ENCODE results near the gene VSTM5.
"Not testable (repeated sequence)": the region's sequence is repeated elsewhere in the genome, so short reads cannot be mapped to it uniquely, and the experiment has no call there.

VSTM5 gene

GRCh38 chr11:93850594-93851018 is at the start of gene VSTM5:
Gene VSTM5, minus strand, starts transcription at chr11:93850618. Its CDS starts 116 bp downstream, at chr11:93850502.
- DNase-seq = no peak

DNA sequence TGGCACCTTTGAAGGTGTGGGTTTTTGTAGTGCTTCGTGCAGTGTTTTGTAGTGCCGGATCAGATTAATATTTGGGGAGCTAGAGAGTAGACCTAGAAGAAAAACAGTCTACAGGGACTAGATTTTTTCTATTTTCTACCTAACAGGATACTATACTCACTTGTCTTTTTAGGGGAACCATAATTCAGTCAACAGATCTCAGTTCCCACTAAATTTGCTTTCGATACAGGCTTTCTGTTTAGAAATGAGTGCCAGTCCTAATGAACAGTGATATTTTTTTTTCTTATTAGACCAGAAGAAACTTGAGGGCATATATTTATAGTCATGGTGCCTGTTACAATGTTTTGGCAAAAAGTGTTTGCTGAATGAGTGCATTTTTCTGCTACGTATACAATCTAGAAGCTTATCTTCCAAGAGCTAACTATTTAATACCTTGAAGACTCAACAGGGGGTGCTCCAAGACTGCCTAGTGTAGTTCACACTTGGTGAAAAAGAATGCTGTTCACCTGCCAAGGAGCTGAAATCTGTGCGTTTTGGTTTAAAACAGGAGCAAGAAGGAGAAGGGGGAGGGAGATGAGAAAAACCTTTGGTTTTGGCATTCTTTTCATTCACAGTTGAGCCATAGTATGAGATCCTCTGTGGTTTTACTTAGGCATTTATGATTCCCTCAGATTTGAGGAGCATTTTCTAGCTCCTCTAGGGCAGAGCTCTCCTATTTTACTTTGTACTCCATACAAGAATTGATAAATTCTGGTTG is 44.9 kb upstream of the VSTM5 start:
- peak; percentile 43 for DNase-seq

DNA sequence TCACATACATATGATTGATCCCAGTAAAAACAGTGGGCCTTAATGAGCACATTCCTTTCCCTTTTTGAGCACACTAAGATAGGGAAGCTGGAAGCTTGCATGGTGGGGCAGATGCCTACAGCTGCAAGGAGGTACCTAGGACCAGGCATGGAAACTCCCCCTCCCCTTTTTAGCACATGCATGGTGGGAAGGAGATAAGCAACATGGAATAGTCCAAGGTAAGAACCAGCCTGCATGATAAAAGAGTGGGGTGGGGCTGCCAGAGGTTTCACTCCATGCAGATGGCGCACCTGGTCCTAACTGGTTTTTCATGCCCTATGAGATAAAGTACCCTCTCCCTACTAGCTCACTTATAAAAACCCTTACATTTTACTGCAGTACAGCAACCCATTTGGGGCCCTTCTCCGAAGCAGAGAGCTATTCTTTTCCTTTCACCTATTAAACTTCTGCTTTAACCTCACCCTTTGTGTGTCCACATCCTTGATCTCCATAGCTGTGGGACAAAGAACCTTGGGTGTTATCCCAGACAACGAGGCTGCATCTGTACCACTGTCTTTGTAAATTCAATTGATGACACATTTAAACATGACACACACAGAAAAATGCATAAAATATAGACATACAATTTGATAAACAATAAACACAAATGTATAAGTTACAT is 40.1 kb upstream of the VSTM5 start:
- no peak for DNase-seq

- DNase-seq = no peak
These were observed 36.7 kb upstream of the VSTM5 start for GRCh38 chr11:93887111-93887510.

DNA sequence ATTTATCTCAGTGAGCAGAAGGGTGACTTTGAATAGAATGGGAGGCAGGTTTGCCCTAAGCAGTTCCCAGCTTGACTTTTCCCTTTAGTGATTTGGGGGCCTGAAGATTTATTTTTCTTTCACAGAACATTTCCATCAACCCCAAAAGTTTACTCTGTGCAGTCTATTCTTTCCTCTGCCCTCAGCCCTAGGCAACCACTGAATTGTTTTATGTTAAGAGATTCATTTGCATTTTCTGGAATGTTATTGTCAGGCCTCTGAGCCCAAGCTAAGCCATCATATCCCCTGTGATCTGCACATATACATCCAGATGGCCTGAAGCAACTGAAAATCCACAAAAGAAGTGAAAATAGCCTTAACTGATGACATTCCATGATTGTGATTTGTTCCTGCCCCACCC is 28.7 kb upstream of the VSTM5 start:
- not testable (repeated sequence) for DNase-seq

DNA sequence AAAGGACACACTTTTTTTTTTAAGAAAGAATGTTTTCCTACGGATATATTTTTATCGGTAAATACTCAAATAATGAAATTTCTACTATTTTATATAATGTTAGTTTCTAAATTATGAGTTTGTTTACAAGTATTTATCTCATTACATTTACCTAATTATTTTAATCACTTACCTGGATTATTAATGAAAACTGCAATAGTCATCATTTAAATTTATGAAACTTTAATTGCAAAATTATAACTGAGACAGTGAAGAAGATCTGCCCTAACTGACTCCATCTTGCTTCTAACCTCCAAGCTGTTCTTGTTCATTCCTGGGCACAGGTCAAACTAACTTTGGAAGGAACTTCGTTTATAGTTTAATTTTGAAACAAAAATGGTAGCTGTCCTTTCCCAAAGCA is 25.2 kb upstream of the VSTM5 start:
- DNase-seq = no peak

DNA sequence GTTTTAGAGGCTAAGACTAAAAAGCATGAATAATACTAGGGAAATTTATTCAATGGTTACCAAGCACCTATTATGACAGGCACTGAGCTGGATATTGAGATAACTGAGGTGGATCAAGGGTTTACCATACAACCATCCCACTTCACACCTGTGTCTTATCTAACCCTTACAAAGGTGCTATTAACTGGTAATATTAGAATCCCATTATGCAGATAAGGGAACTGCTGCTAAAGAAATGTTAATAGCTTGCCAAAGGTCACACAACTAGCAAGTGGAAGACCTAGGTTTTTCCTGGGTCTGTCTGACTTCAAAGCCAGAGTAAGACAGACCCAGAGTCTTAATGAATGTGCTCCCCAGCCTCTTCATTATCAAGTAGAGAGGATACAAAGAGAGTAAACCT is 21.1 kb upstream of the VSTM5 start:
- DNase-seq = no peak

DNA sequence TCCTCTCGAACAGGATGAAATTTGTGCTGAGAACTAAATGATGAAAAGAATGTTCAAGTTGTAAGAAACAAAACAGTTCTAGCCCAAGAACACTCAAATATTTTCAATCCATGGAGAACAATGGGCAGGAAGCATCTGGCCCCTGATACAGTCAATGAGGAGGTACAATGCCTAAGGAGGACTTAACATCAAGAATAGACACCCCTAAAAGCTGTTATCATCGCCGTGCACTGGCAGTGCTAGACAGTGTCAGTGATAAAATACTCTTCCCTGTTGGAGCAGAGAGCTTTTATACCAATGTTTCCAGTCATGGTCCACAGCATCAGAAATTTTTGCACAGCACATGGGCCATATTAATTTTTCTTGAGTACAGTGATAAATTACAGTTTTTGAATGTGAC is 20.2 kb upstream of the VSTM5 start:
- DNase-seq = no peak

DNA sequence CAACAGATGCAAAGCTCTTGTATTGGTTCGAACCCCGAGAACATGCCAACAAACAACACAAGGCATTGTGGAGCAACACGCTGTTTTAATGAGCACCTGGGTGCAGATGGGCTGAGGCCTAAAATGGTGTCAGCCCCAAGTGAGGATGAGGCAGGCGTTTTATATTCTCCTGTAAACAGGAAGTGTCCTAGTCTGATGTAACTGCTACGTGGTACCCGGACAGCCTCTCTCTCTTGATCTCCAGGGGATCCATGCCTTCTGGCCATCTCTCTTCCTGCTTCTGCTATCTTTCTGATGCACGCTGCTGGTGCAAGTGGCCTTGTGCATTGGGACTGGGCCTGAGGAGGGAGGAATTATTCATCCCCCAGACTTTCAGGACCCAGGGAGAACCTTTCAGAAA is 19.4 kb upstream of the VSTM5 start:
- DNase-seq = no peak

- not testable (repeated sequence) for DNase-seq
These were observed 18.0 kb upstream of the VSTM5 start for GRCh38 chr11:93868404-93868803.

- no peak for DNase-seq
These were observed 11.4 kb upstream of the VSTM5 start for GRCh38 chr11:93861808-93862207.

GRCh38 chr11:93858121-93858775 is 7.8 kb upstream of the VSTM5 start:
- DNase-seq = no peak

- DNase-seq = no peak
These were observed 7.1 kb upstream of the VSTM5 start for GRCh38 chr11:93857413-93858120.

DNA sequence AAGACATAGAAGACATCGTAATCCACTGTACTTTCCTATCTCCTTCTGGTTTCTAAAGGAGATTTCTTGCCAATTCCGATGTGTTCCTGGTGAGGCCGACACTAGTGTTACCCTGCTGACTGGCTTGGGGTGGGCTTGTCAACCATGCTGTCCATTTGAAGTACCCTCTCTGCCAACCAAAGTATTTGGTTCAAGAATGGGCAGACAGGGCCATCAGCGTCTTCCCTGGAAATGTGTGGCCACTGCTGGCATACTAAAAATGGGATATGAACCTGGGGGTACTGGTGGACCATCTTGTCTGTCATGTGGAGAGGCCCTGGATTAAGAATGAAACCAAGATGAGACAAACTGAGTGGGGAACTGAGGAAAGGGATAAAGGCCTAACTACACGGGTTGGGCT is 1.8 kb upstream of the VSTM5 start:
- no peak for DNase-seq

GRCh38 chr11:93849751-93850593 is 446 bp downstream of the VSTM5 start:
- DNase-seq = no peak

GRCh38 chr11:93849201-93849600 is 1.2 kb downstream of the VSTM5 start:
- DNase-seq = no peak

- DNase-seq = no peak
These were observed 4.0 kb downstream of the VSTM5 start for GRCh38 chr11:93846411-93846810.

GRCh38 chr11:93845181-93846092 is 5.0 kb downstream of the VSTM5 start:
- no peak for DNase-seq

DNA sequence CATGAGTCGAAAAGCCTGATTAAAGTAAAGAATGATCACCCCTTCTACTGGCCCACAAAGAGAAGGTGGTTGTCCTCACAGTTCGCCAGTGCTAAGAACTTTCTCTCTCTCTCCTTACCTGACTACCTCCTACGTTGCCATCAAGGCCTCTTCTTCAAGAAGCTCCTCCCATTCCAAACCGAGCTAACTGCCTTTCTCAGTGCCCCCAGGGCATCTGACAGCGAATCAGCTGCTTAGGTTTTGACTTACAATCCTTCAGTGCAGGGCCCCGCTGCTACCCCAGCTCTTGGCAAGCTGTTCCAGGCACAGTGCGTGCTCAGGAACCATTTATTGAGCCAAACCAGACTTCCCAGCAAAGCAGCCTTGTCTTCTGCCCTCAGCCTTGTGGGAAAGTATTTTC is 5.8 kb downstream of the VSTM5 start:
- DNase-seq = no peak

DNA sequence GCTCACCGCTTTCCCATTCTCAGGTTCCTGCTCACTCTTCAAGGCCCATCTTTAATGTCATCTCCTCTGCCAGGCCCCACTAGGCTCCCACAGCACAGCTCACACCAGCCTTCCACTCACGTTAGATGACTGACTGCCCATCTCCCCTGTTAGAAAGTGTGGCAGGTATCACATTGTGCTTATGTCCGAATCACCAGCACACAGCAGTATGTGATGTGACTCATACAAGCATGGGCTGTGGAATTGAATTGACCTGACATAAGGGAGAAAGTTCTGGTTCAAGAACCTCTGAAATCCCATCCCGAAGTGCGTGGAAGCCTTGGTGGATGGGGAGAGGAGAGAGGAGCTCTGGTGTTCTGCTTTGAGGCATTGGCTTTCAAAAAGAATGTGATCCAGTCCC is 6.5 kb downstream of the VSTM5 start:
- DNase-seq = no peak

DNA sequence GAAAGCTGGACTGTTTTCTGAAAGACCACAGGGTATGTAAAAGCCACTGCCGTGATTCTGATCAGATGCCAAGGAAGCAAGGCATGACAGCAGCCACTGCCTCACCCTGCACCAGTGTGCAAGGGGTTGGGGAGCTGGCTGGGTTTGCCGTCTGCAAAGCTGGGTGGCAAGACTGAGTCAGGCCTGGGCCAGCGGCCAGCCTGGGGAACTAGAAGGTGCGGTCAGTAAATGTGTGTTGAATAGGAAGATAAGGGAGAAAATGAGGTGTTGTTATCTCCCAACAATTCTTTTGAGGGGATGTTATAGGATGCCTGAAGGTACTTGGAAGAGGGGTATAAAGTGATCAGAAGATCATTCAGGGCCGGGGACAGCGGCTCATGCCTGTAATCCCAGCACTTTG is 8.0 kb downstream of the VSTM5 start:
- DNase-seq = no peak
